Omental fat pad (tissue), 4 donors: ENCODE measurements around the gene TEAD3. TPM values are rescaled to one million over a fixed set of nuclear protein-coding genes. Genes with fewer than 3 reads are reported as not detected.
"Not testable (repeated sequence)": the region's sequence is repeated elsewhere in the genome, so short reads cannot be mapped to it uniquely, and the experiment has no call there.

Experiments used
- ATAC-seq: fragments of 150-250 bp; one replicate; pipeline ENCODE4 v1.9.1; 2016; ENCODE audit warnings: mild to moderate bottlenecking, moderate library complexity; ENCODE audit not compliant: low FRiP score
- DNase-seq: peaks from one replicate; pipeline ENCODE4 v3.0.0-alpha.2; 2019; ENCODE audit warnings: low spot score
- total RNA-seq, 4 donors: library from RNA; depleted of rRNA; stranded (reverse); fragments of >200 nt; gene quantifications; one replicate each; pipeline ENCODE4 v1.1.0, GENCODE V29; 2016
- TF ChIP-seq, protein P1 (sequence below), 3 donors: fragments of 450-650 bp; IDR thresholded peaks; one replicate each; pipeline ENCODE4 v1.5.1; 2016 to 2017; ENCODE audit warnings: antibody characterized with exemption in 3 of 3, mild to moderate bottlenecking in 3 of 3, moderate library complexity in 2 of 3

The TEAD3 gene
- total RNA-seq, 4 donors from 2014 or later: 8.2 to 16.0 (median 14.2) TPM

DNA sequence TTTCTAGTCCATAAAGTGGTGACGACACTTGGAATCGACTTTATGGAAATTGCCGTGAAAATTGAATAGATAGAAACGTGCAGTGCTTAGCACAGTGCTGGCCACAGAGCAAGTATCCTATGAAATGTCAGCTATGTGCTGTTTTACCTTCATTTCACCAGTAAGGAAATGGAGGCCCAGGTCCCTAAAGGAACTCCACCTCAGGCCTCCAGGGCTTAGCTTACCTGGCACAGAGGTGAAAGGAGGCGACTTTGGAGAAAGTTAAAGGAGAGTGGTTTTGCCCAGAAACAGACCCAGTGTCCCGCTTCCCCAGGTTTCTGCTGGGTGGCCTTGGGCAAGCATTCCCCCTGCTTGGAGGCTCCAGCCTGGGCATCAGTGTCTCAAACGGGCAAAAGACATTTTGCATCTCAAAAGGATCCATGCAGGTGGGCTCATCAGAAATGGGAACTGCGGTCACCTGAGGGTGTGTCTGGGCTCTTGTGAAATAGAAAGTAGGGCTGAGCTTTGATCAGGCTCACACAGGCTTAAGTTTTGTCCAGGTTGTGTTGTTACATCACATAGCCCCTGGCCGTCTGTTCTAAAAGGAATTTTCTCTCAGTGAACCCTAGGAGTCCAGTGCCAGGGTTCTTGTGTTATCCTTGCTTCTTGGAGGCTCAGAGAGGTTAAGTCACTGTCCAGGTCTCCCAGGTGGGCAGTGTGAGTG is 22.6 kb upstream of the TEAD3 start:
- no peak for DNase-seq
- TF ChIP-seq, protein P1, sequence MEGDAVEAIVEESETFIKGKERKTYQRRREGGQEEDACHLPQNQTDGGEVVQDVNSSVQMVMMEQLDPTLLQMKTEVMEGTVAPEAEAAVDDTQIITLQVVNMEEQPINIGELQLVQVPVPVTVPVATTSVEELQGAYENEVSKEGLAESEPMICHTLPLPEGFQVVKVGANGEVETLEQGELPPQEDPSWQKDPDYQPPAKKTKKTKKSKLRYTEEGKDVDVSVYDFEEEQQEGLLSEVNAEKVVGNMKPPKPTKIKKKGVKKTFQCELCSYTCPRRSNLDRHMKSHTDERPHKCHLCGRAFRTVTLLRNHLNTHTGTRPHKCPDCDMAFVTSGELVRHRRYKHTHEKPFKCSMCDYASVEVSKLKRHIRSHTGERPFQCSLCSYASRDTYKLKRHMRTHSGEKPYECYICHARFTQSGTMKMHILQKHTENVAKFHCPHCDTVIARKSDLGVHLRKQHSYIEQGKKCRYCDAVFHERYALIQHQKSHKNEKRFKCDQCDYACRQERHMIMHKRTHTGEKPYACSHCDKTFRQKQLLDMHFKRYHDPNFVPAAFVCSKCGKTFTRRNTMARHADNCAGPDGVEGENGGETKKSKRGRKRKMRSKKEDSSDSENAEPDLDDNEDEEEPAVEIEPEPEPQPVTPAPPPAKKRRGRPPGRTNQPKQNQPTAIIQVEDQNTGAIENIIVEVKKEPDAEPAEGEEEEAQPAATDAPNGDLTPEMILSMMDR (IDR thresholded peaks at IDR 0.05): no peak
- no peak for ATAC-seq

DNA sequence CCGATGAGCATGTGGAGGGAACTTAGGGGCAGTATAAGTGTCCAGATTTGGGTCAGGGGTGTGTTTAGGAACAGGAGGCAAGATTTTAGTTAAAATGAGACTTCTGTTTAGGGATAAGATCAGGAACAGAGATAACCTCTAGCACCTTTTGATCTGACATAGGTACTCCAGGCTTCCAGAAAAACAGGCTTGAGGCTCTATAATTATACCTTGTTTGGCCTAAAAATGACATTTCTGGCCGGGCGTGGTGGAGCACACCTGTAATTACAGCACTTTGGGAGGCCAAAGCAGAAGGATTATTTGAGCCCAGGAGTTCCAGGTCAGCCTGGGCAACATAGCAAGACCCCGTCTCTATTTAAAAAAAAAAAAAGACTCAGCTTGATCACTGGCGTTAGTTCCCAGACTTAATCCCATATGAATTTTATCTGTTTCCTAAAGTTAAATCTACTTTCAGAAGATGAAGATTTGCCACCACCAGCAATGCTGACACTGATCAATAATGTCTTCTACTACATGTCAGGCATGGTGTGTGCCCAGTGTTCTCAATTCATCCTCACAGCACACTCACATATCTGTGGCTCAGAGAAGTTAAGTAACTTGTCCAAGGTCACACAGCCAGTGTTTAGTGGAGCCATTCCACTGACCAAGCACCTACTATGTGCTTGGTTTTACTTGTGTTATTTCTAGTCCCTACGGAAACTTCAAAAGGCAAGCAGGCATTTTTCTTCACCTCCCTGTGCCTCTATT is 21.9 kb upstream of the TEAD3 start:
- DNase-seq (no peak), ATAC-seq (no peak)
- TF ChIP-seq, protein P1 (IDR thresholded peaks at IDR 0.05): no peak

DNA sequence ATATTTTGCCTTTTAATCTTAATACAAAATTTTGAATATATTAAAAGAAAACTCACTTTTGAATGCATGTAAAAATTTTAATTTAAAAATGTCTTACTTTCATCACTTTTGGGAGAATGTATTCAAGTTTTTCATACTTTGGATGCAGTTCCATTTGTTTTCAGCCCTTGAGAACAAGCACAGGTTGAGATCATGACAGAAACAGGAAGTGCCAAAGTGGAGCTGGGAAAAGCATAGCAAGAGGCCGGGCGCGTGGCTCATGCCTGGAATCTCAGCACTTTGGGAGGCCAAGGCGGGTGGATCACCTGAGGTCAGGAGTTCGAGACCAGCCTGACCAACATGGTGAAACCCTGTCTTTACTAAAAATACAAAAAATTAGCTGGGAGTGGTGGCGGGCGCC is 21.1 kb upstream of the TEAD3 start:
- ATAC-seq, DNase-seq: not testable (repeated sequence)

DNA sequence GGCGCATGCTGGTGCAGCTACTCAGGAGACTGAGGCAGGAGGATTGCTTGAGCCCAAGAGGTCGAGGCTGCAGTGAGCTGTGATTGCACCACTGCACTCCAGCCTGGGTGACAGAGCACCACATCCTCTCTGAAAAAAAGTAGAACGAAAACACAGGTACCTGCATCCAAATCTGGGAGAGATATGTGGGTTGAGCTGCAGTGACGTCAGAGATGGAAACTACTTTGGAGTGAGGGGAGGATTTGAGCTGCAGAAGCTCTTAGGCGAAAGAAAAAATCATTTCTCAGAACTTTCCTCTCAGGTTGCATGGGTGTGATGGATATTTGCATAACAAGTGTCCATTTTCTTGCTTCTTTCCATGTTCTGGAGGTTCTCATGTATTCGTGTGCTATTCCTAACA is 19.8 kb upstream of the TEAD3 start:
- DNase-seq (no peak), ATAC-seq (no peak)
- TF ChIP-seq, protein P1 (IDR thresholded peaks at IDR 0.05): no peak

DNA sequence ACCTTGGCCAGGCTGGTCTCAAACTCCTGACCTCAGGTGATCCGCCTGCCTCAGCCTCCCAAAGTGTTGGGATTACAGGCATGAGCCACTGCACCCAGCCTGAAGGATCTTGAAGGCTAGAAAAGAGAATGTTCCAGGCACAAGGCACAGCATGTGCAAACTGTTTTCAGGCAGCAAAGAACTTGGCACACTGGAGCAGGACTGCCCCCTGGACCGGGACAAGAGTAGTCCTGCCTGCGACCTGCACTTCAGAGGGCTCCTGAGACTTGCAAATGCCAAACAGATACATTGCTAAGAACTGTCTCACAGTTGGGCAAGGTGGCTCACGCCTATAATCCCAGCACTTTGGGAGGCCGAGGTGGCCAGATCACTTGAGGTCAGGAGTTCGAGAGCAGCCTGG is 19.1 kb upstream of the TEAD3 start:
- not testable (repeated sequence) for DNase-seq, ATAC-seq

DNA sequence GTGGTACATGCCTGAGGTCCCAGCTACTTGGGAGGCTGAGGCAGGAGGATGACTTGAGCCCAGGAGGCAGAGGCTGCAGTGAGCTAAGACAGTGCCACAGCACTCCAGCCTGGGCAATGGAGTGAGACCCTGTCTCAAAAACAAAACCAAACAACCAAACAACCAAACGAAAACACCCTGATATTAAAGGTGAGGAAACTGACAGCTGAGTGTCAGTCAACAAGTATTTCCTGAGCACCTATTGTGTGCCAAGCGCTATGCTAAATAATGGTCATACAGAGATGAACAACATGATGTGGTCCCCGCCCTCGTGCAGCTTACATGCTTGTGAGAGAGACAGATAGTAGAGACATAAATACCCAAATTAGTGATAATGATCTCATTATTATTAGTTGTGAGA is 17.7 kb upstream of the TEAD3 start:
- no peak for DNase-seq
- TF ChIP-seq, protein P1 (IDR thresholded peaks at IDR 0.05): no peak
- ATAC-seq: no peak

DNA sequence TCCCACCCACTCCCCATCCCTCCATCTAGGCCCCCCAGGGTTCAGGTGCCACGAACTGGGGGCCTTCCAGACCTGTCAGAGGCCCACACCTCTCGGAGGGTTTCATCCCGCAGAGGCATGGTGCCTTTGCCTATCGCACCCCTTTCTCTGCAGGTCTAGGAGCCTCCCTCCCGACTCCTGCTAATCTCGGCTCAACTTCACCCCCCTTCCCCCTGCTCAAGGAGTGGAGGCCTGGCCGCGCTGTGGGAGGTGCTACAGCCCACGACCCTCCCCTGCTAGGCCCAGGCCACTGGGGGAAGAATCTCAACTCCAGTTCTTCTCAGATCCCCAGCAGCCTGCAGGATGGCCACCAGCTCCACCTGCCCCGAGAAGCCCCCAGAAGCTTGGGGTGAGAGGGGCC is 15.9 kb upstream of the TEAD3 start, which contains the start of gene TULP1:
TSS of gene TULP1 (minus strand) at position 157 of the 400 bp plus-strand sequence. CDS start at position 119, 38 bp downstream.
- TF ChIP-seq, protein P1 (IDR thresholded peaks at IDR 0.05): no peak
- no peak for ATAC-seq
- no peak for DNase-seq

DNA sequence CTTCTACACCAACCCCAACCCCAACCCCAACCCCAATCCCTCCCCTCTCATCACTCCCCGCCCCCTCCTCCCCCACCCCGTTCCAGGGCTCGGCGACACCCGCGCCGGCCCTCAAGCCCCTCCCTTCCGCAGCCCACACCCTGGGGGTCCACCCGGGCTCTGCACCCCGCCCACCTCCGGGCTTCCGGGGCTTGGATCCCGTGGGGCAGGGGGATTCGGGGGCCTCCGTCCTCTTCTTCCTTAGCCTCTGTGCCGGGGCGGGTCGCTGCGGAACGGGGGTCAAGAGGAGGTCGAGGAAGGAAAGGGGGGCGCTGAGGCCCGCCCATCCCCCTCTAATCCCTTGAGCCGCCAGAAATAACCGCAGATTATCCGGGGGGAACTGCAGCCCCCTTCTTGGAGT is 15.1 kb upstream of the TEAD3 start:
- DNase-seq: no peak
- no peak for ATAC-seq
- TF ChIP-seq, protein P1 (IDR thresholded peaks at IDR 0.05): no peak
